ENCODE data around the gene ZNF70. TPM values are rescaled to one million over a fixed set of nuclear protein-coding genes. Genes with fewer than 3 reads are reported as not detected.

The ZNF70 gene
- total and polyA plus RNA-seq, 2 experiments from 2014 or later = 2.3 to 5.2 TPM

DNA sequence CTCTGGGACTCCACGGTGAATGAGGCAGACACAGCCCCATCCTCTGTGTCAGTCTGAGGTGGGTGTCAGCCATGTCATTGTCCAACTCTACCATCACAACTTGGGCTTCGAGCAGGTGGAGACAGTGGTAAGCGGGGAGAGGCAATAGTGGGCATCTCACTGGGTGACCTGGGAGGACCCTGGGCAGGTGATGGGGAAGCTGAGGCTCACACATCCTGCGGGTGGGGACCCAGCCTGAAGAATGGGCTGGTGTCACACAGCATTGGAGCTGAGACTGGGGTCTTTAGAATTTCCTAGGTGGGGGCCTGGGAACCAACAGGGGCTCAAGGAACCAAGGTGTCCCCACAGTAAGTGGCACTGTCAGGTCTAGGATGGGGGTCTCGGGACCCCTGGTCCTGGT lies 28.8 kb upstream of the ZNF70 start:
- H3K4me3 ChIP-seq = no peak overlapping the region
- WGBS (ENCODE audit: low lambda C conversion rate, missing lambda C conversion rate) = 91% methylated on average over 5 of the region's 5 CpGs
- DNase-seq (ENCODE audit: low spot score) = no peak

DNA sequence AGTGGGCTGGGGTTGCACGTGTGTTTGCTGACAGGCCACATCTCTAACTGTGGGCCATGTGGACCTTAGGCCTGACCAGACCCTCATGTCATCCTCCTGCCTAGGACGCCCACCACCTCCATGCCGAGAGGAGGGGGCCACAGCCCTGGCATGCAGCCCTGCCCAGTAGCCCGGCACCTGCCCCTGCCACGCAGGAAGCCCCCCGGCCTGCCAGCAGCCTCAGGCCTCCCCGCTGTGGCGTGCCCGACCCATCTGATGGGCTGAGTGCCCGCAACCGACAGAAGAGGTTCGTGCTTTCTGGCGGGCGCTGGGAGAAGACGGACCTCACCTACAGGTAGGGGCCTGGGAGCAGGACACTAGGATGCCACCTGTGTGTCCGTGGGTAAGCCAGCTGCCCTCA lies 28.2 kb upstream of the ZNF70 start:
- WGBS (ENCODE audit: low lambda C conversion rate, missing lambda C conversion rate) = 93% methylated on average over 16 of the region's 16 CpGs
- Histone ChIP-seq H3K27ac (no peak overlapping the region), H4K20me1 (ENCODE audit: insufficient read depth, poor library complexity, severe bottlenecking) (no peaks in the 10 kb centered on the region), H3K9me3 (ENCODE audit: low read depth) (no peaks in the 10 kb centered on the region), H2AFZ (no peak overlapping the region), H3K36me3 (replicated peaks; ENCODE audit: insufficient read depth, low read depth) (no peaks in the 10 kb centered on the region), H3K4me2 (no peak overlapping the region), H3K4me3 (no peak overlapping the region), H3K9me2 (replicated peaks; ENCODE audit: insufficient read depth) (no peaks in the 10 kb centered on the region), H3K27me3 (no peaks in the 10 kb centered on the region), H3K79me2 (peaks cover 4% of the 10 kb centered on the region), H3K4me1 (ENCODE audit: insufficient read depth) (peaks cover 37% of the 10 kb centered on the region)
- TF ChIP-seq EZH2 (IDR thresholded peaks at IDR 0.05; ENCODE audit: borderline replicate concordance) (no peak), EZH2phosphoT487 (IDR thresholded peaks at IDR 0.05; ENCODE audit: low read depth, severe bottlenecking, unreplicated experiment) (no peak)
- TF ChIP-seq, protein P1, sequence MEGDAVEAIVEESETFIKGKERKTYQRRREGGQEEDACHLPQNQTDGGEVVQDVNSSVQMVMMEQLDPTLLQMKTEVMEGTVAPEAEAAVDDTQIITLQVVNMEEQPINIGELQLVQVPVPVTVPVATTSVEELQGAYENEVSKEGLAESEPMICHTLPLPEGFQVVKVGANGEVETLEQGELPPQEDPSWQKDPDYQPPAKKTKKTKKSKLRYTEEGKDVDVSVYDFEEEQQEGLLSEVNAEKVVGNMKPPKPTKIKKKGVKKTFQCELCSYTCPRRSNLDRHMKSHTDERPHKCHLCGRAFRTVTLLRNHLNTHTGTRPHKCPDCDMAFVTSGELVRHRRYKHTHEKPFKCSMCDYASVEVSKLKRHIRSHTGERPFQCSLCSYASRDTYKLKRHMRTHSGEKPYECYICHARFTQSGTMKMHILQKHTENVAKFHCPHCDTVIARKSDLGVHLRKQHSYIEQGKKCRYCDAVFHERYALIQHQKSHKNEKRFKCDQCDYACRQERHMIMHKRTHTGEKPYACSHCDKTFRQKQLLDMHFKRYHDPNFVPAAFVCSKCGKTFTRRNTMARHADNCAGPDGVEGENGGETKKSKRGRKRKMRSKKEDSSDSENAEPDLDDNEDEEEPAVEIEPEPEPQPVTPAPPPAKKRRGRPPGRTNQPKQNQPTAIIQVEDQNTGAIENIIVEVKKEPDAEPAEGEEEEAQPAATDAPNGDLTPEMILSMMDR (IDR thresholded peaks at IDR 0.05; ENCODE audit: poor library complexity) = no peak
- DNase-seq (ENCODE audit: low spot score) = no peak

More for the DNA sequence above, 28.8 kb upstream of the ZNF70 start:
- Histone ChIP-seq H4K20me1 (ENCODE audit: insufficient read depth, poor library complexity, severe bottlenecking) (no peaks in the 10 kb centered on the region), H3K4me1 (ENCODE audit: insufficient read depth) (peaks cover 37% of the 10 kb centered on the region), H3K27ac (no peak overlapping the region), H3K36me3 (replicated peaks; ENCODE audit: insufficient read depth, low read depth) (no peaks in the 10 kb centered on the region), H3K9me3 (ENCODE audit: low read depth) (no peaks in the 10 kb centered on the region), H3K4me2 (no peak overlapping the region), H3K27me3 (no peaks in the 10 kb centered on the region), H3K9me2 (replicated peaks; ENCODE audit: insufficient read depth) (no peaks in the 10 kb centered on the region), H3K79me2 (peaks cover 4% of the 10 kb centered on the region), H2AFZ (no peak overlapping the region)
- TF ChIP-seq EZH2phosphoT487 (IDR thresholded peaks at IDR 0.05; ENCODE audit: low read depth, severe bottlenecking, unreplicated experiment) = no peak
- TF ChIP-seq, protein P1 (IDR thresholded peaks at IDR 0.05; ENCODE audit: poor library complexity) = no peak
- no peak for TF ChIP-seq EZH2 (IDR thresholded peaks at IDR 0.05; ENCODE audit: borderline replicate concordance)

DNA sequence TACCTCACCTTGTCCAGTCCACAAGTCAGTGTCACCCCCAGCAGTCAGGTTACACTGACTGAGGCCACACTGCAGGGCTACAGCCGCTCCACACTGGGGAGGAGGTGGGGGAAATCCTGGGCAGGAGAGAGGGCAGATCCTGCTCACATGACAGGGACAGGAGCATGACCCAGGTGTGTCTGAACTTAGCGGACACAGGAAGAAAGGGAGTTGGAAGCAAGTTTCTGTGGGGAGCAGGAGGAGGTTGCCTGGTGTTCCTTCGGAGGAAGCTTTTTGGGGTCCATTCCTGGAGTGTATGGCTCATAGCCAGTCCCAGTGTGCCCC lies 27.6 kb upstream of the ZNF70 start:
- no peaks in the 10 kb centered on the region for H3K36me3 ChIP-seq (replicated peaks; ENCODE audit: insufficient read depth, low read depth)
- WGBS (ENCODE audit: low lambda C conversion rate, missing lambda C conversion rate) = 78% methylated on average over 3 of the region's 3 CpGs
- no peak overlapping the region for H3K27ac ChIP-seq
- DNase-seq (ENCODE audit: low spot score) = peak; percentile 44
- no peak overlapping the region for H3K4me2 ChIP-seq
- no peak overlapping the region for H2AFZ ChIP-seq
- H3K79me2 ChIP-seq = peaks cover 4% of the 10 kb centered on the region
- H3K27me3 ChIP-seq = no peaks in the 10 kb centered on the region
- H3K9me3 ChIP-seq (ENCODE audit: low read depth) = no peaks in the 10 kb centered on the region
- peaks cover 37% of the 10 kb centered on the region for H3K4me1 ChIP-seq (ENCODE audit: insufficient read depth)
- no peak overlapping the region for H3K4me3 ChIP-seq
- no peak for TF ChIP-seq EZH2phosphoT487 (IDR thresholded peaks at IDR 0.05; ENCODE audit: low read depth, severe bottlenecking, unreplicated experiment)
- TF ChIP-seq, protein P1 (IDR thresholded peaks at IDR 0.05; ENCODE audit: poor library complexity) = no peak
- no peak for TF ChIP-seq EZH2 (IDR thresholded peaks at IDR 0.05; ENCODE audit: borderline replicate concordance)
- H4K20me1 ChIP-seq (ENCODE audit: insufficient read depth, poor library complexity, severe bottlenecking) = no peaks in the 10 kb centered on the region
- H3K9me2 ChIP-seq (replicated peaks; ENCODE audit: insufficient read depth) = no peaks in the 10 kb centered on the region

All from hepatocyte (in vitro differentiated cells).